Osteoblast (primary cell): ENCODE data around the gene JAZF1. TPM values are rescaled to one million over a fixed set of nuclear protein-coding genes. Genes with fewer than 3 reads are reported as not detected.

Experiments used
- DNase-seq: peaks from one replicate; pipeline ENCODE4 v3.0.0; 2011; ENCODE audit warnings: low spot score, mixed read lengths; ENCODE audit not compliant: insufficient read length; ENCODE audit errors: missing footprints
- H2AFZ ChIP-seq: 2 replicates; pipeline ENCODE4 v1.6.0; 2011; ENCODE audit warnings: mild to moderate bottlenecking, low read length
- H3K27ac ChIP-seq: 2 replicates; pipeline ENCODE4 v1.5.1; 2011; ENCODE audit warnings: mild to moderate bottlenecking, low read depth, low read length, moderate library complexity
- H3K27me3 ChIP-seq: 2 replicates; pipeline ENCODE4 v1.6.0; 2012; ENCODE audit warnings: mild to moderate bottlenecking, control low read depth, inconsistent platforms, low read length, moderate library complexity; ENCODE audit not compliant: insufficient read depth
- H3K36me3 ChIP-seq: 2 replicates; pipeline ENCODE4 v1.5.1; 2011; ENCODE audit warnings: mild to moderate bottlenecking, low read length, control low read depth, moderate library complexity; ENCODE audit not compliant: insufficient read depth
- H3K4me1 ChIP-seq: 2 replicates; pipeline ENCODE4 v1.5.1; 2011; ENCODE audit warnings: mild to moderate bottlenecking, low read length, control low read depth, moderate library complexity; ENCODE audit not compliant: insufficient read depth
- H3K4me2 ChIP-seq: 2 replicates; pipeline ENCODE4 v1.6.0; 2011; ENCODE audit warnings: mild to moderate bottlenecking, low read length; ENCODE audit not compliant: insufficient read depth
- H3K4me3 ChIP-seq: fragments of 200-600 bp; sonication (generic); 3 replicates; pipeline ENCODE4 v1.5.1; 2012; ENCODE audit warnings: mild to moderate bottlenecking, low read length, inconsistent platforms; ENCODE audit not compliant: insufficient read depth
- H3K79me2 ChIP-seq: 2 replicates; pipeline ENCODE4 v1.6.0; 2012; ENCODE audit warnings: mild to moderate bottlenecking, low read length, control low read depth, inconsistent platforms; ENCODE audit not compliant: insufficient read depth
- H3K9me3 ChIP-seq: 2 replicates; pipeline ENCODE4 v1.5.1; 2011; ENCODE audit warnings: low read depth, low read length, control low read depth
- H4K20me1 ChIP-seq: 2 replicates; pipeline ENCODE4 v1.6.0; 2012; ENCODE audit warnings: mild to moderate bottlenecking, low read length, control low read depth; ENCODE audit not compliant: insufficient read depth
- total RNA-seq: library from RNA; depleted of rRNA; stranded (reverse); fragments of >200 nt; gene quantifications from 2 replicates; pipeline ENCODE4 v1.2.3, GENCODE V29; 2012
- TF ChIP-seq, protein P1 (sequence below): IDR thresholded peaks from 2 replicates; pipeline ENCODE4 v1.5.1; 2011; ENCODE audit warnings: mild to moderate bottlenecking, low read depth, low read length, moderate library complexity; ENCODE audit errors: extremely low read depth

JAZF1 gene
- total RNA-seq, 1 donor, result 15.9 TPM

DNA sequence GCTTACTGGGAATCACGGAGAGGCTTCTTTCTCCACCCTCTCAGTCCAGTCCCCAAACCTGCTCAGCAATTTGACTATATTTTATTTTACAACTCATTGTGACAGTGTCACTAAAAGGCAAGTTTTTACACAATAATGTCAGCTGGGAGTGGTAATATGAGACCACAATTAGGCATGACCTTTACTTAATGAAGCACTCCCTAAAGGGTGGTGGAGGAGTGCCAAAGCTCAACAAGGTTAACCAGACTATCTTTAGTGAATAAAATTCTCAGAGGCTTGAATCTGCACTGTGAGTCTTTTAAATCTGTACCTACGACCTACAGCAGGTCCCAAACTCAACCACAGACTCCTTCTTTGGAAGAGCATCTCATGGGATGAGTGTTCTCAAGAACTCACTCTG, 225.0 kb downstream of the JAZF1 start:
- Histone ChIP-seq H3K27me3 (no peaks in the 10 kb centered on the region), H3K36me3 (no peaks in the 10 kb centered on the region), H2AFZ (no peak overlapping the region), H4K20me1 (peaks cover 3% of the 10 kb centered on the region), H3K27ac (no peak overlapping the region), H3K9me3 (no peaks in the 10 kb centered on the region), H3K4me2 (no peak overlapping the region), H3K79me2 (peaks cover 2% of the 10 kb centered on the region), H3K4me3 (no peak overlapping the region), H3K4me1 (peaks cover 18% of the 10 kb centered on the region)
- DNase-seq, result no peak
- TF ChIP-seq, protein P1, sequence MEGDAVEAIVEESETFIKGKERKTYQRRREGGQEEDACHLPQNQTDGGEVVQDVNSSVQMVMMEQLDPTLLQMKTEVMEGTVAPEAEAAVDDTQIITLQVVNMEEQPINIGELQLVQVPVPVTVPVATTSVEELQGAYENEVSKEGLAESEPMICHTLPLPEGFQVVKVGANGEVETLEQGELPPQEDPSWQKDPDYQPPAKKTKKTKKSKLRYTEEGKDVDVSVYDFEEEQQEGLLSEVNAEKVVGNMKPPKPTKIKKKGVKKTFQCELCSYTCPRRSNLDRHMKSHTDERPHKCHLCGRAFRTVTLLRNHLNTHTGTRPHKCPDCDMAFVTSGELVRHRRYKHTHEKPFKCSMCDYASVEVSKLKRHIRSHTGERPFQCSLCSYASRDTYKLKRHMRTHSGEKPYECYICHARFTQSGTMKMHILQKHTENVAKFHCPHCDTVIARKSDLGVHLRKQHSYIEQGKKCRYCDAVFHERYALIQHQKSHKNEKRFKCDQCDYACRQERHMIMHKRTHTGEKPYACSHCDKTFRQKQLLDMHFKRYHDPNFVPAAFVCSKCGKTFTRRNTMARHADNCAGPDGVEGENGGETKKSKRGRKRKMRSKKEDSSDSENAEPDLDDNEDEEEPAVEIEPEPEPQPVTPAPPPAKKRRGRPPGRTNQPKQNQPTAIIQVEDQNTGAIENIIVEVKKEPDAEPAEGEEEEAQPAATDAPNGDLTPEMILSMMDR, result no peak

DNA sequence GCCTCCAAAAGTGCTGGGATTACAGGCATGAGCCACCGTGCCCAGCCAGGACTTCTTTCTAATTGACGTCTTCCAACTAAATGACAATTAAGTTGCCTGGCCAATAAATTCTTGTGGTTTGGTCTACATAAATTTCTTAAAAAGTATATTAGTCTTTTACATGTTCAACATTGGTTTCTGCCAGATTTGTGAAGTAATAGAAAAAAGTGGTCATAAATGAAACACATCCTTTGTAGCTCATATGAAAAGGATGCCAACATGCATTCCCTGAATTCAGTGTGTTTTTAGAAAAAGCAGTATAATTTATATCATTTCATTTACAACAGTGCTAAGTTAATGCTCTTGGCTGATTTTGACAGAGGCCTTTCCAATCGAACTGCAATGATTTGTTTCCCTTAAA, 225.6 kb downstream of the JAZF1 start:
- TF ChIP-seq, protein P1, result no peak
- no peak for DNase-seq

DNA sequence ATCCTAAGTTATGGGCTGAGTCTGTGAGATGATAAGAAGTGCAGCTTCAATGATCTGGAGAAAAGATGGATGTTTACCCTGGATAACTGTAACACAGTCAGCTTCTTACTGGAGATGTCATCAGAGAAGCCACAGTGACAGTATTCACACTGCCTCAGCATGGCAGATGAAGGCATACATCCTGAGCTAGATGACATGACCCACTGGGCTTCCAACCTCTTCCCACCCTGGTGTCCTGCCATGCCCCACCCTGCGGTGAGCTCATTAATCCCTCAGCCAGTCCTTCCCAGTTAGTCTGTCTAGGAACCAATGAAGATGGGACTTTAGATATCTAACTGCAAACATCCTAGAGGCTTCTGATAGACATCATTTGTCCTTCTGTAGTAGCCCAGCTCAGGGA, 226.8 kb downstream of the JAZF1 start:
- Histone ChIP-seq H3K4me1 (peaks cover 14% of the 10 kb centered on the region), H3K79me2 (peaks cover 4% of the 10 kb centered on the region), H3K9me3 (no peaks in the 10 kb centered on the region), H2AFZ (no peak overlapping the region), H3K4me2 (no peak overlapping the region), H4K20me1 (no peaks in the 10 kb centered on the region), H3K27me3 (no peaks in the 10 kb centered on the region), H3K27ac (no peak overlapping the region), H3K4me3 (no peak overlapping the region), H3K36me3 (no peaks in the 10 kb centered on the region)
- no peak for DNase-seq
- TF ChIP-seq, protein P1, result no peak

More for the DNA sequence above, 225.6 kb downstream of the JAZF1 start:
- H2AFZ ChIP-seq, result no peak overlapping the region
- no peak overlapping the region for H3K4me2 ChIP-seq
- peaks cover 14% of the 10 kb centered on the region for H3K4me1 ChIP-seq
- H3K27me3 ChIP-seq, result no peaks in the 10 kb centered on the region
- peaks cover 2% of the 10 kb centered on the region for H3K79me2 ChIP-seq
- H3K27ac ChIP-seq, result no peak overlapping the region
- no peaks in the 10 kb centered on the region for H3K9me3 ChIP-seq
- H4K20me1 ChIP-seq, result no peaks in the 10 kb centered on the region
- H3K36me3 ChIP-seq, result no peaks in the 10 kb centered on the region
- H3K4me3 ChIP-seq, result no peak overlapping the region

DNA sequence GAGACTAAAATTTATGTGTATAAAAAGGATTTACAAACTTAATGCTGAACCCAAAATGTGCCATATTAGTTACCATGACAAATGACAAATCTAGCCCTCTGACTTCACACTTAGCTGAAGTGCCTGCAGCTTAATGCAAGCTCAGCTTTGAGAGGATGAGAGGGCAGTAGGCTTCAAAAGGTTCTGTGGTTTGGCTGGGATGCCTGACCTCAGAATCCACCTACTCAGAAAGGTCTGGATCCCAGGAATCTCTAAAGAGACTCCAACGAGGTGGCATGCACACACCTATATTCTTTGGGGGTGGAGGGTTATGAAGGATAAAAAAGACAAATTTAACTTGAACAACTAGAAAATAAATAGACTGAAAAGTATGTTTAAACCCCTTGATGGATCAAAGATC, 227.2 kb downstream of the JAZF1 start:
- Histone ChIP-seq H3K9me3 (no peaks in the 10 kb centered on the region), H4K20me1 (no peaks in the 10 kb centered on the region), H3K27me3 (no peaks in the 10 kb centered on the region), H2AFZ (no peak overlapping the region), H3K4me1 (peaks cover 14% of the 10 kb centered on the region), H3K27ac (no peak overlapping the region), H3K4me2 (no peak overlapping the region), H3K4me3 (no peak overlapping the region), H3K36me3 (no peaks in the 10 kb centered on the region), H3K79me2 (peaks cover 4% of the 10 kb centered on the region)
- TF ChIP-seq, protein P1, result no peak
- DNase-seq, result no peak
